ENCODE results near the gene SCYGR3. TPM values are rescaled to one million over a fixed set of nuclear protein-coding genes. Genes with fewer than 3 reads are reported as not detected.

The SCYGR3 gene, protein sequence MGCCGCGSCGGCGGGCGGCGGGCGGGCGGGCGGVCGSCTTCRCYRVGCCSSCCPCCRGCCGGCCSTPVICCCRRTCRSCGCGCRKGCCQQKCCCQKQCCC
- total RNA-seq (not detected in 2 replicates), polyA plus RNA-seq (not detected in 2 replicates)

DNA sequence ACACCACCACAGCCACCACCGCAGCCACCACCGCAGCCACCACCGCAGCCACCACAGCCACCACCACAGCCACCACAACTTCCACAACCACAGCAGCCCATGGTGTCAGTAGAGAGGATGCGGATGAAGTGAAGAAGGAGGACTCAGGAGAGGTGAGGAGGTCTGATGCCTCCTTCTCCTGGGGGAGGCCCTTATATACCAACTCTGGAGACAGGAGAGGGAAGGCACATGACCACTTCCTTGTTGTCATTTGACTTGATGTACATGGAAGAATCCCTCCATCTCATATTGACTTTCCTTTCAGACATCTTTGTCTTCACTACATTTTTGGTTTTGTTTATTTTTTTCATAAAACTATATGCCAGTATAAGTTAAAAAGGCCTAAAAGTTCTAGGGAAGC is at the start of gene SCYGR3:
Gene SCYGR3 (minus strand): TSS at position 101 of the 400 bp plus-strand sequence. CDS start 0 bp downstream, at position 101.
- Histone ChIP-seq H3K4me3 (no peak within 1 kb of the TSS), H3K36me3 (no peaks in the 10 kb centered on the region), H3K27ac (no peak within 1 kb of the TSS), H3K4me1 (ENCODE audit: low read depth) (no peaks in the 10 kb centered on the region), H3K9me3 (ENCODE audit: low read depth) (no peaks in the 10 kb centered on the region), H3K27me3 (no peaks in the 10 kb centered on the region)
- DNase-seq (ENCODE audit: low read depth in 1 of 2, low spot score in 1 of 2), result no peak
- TF ChIP-seq, protein P1, sequence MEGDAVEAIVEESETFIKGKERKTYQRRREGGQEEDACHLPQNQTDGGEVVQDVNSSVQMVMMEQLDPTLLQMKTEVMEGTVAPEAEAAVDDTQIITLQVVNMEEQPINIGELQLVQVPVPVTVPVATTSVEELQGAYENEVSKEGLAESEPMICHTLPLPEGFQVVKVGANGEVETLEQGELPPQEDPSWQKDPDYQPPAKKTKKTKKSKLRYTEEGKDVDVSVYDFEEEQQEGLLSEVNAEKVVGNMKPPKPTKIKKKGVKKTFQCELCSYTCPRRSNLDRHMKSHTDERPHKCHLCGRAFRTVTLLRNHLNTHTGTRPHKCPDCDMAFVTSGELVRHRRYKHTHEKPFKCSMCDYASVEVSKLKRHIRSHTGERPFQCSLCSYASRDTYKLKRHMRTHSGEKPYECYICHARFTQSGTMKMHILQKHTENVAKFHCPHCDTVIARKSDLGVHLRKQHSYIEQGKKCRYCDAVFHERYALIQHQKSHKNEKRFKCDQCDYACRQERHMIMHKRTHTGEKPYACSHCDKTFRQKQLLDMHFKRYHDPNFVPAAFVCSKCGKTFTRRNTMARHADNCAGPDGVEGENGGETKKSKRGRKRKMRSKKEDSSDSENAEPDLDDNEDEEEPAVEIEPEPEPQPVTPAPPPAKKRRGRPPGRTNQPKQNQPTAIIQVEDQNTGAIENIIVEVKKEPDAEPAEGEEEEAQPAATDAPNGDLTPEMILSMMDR (IDR thresholded peaks at IDR 0.05; ENCODE audit: low read depth, low read length), result no peak

DNA sequence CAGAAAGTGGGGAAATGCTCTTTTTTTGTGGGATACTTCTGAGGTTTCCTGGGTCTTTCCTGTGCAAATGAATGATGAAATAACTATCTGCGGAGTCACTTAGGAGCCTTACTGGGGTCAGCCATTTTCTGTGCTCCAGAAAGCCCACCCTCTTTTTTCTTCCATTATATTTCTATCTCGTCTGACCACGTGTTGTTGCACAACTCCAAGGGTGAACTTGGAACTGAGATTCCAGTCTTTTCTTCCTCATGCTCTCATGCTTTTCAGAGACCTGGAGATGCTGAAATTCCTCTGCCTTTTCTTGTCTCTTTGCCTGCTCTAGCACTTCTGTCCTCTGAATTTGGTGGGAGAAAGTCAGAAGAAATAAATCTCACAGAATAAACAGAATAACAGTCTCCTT is 47.2 kb upstream of the SCYGR3 start:
- H3K27me3 ChIP-seq, result no peaks in the 10 kb centered on the region
- H3K4me3 ChIP-seq, result no peak overlapping the region
- no peaks in the 10 kb centered on the region for H3K9me3 ChIP-seq (ENCODE audit: low read depth)
- TF ChIP-seq, protein P1 (IDR thresholded peaks at IDR 0.05; ENCODE audit: low read depth, low read length), result no peak
- H3K4me1 ChIP-seq (ENCODE audit: low read depth), result peaks cover 7% of the 10 kb centered on the region
- peak in 1 of 2 donors; percentile 42 for DNase-seq (ENCODE audit: low read depth in 1 of 2, low spot score in 1 of 2)
- no peaks in the 10 kb centered on the region for H3K36me3 ChIP-seq
- H3K27ac ChIP-seq, result peak overlapping the region; percentile 28

DNA sequence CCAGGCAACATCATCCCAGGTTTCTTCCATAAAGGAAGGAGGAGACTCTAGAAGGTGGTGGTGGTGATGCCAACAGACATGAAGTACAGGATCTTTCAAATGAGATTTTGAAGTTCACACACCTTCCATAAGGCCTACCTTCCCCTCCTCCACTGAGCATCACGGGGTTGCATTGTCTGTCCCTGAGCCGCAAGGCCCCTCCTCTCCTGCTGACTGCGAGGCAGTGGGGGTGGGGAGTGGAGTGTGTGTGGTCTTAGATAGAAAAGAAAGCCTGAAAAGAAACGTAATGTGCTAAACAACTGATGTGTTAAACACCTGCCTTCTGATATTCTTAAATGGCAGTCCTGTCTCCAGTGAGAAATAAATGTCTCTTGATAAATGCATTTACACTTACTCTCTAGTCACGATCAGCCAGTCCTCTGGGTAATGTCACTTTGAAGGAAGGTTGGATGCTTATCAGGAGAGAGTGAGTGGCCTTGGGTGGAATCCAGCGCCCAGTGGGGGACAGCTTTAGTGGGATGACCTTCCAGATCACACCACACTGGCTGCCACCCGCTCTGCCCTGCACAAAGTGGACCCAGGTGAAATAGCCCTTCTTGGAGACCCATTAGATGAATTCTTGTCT is 46.5 kb upstream of the SCYGR3 start:
- H3K27ac ChIP-seq, result peak overlapping the region; percentile 1
- no peaks in the 10 kb centered on the region for H3K9me3 ChIP-seq (ENCODE audit: low read depth)
- H3K27me3 ChIP-seq, result no peaks in the 10 kb centered on the region
- no peaks in the 10 kb centered on the region for H3K36me3 ChIP-seq
- H3K4me1 ChIP-seq (ENCODE audit: low read depth), result peaks cover 7% of the 10 kb centered on the region
- DNase-seq (ENCODE audit: low read depth in 1 of 2, low spot score in 1 of 2), result peak in 1 of 2 donors; percentile 28
- TF ChIP-seq, protein P1 (IDR thresholded peaks at IDR 0.05; ENCODE audit: low read depth, low read length), result no peak
- H3K4me3 ChIP-seq, result no peak overlapping the region

DNA sequence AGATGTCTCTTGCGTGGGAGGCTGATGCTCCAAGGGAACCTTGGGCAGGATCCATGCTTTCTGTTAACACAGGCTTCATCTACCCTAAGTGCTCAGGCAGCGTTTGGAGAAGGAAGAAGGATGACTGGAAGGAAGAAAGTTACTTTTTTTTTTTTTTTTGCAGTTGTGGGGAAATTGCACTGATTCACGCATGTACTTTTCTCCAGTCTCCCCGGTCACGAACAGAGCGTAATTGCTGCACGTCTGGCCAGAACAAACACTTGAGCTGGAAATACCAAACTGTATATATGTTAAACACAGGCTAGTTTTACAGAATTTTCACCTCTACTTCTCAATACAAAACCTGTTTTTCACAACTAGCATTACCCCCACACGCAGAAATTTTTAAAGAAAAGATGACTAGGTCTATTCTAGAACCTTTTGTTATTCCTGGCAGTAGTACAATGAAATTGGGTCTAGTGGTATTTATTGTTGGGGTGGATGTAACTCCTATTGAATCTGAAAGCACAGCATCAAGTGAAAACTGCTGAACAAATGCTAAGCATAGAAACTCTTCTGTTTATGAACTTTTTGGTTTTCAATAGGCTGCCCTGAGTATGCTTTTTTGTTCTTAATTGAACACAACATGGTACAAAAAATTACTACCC is 42.7 kb upstream of the SCYGR3 start:
- no peaks in the 10 kb centered on the region for H3K36me3 ChIP-seq
- no peak overlapping the region for H3K27ac ChIP-seq
- peak in 1 of 2 donors; percentile 85 for DNase-seq (ENCODE audit: low read depth in 1 of 2, low spot score in 1 of 2)
- H3K27me3 ChIP-seq, result no peaks in the 10 kb centered on the region
- no peaks in the 10 kb centered on the region for H3K9me3 ChIP-seq (ENCODE audit: low read depth)
- H3K4me3 ChIP-seq, result no peak overlapping the region
- TF ChIP-seq, protein P1 (IDR thresholded peaks at IDR 0.05; ENCODE audit: low read depth, low read length), result no peak
- peaks cover 7% of the 10 kb centered on the region for H3K4me1 ChIP-seq (ENCODE audit: low read depth)

DNA sequence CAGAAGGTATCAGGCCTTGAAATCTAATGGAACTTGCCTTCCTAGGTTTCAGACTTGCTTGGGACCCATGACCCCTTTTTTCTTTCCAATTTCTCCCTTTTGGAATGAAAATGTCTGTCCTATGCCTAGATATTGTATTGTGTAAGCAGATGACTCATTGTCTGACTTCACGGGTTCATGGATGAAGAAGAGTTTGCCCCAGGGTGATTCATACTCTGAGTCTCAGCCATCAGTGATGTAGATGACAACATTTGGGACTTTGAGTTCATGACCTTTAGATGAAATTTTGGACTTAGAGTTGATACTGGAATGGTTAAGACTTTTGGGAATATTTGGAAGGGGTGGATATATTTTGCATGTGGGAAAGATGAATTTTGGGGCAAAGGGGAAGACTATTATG is 40.8 kb upstream of the SCYGR3 start:
- H3K27ac ChIP-seq, result no peak overlapping the region
- H3K36me3 ChIP-seq, result no peaks in the 10 kb centered on the region
- TF ChIP-seq, protein P1 (IDR thresholded peaks at IDR 0.05; ENCODE audit: low read depth, low read length), result no peak
- H3K4me1 ChIP-seq (ENCODE audit: low read depth), result no peaks in the 10 kb centered on the region
- DNase-seq (ENCODE audit: low read depth in 1 of 2, low spot score in 1 of 2), result peak in 1 of 2 donors; percentile 90
- no peak overlapping the region for H3K4me3 ChIP-seq
- H3K27me3 ChIP-seq, result no peaks in the 10 kb centered on the region
- no peaks in the 10 kb centered on the region for H3K9me3 ChIP-seq (ENCODE audit: low read depth)

Measured in cardiac muscle cell (in vitro differentiated cells and primary cell).